T-helper 1 cell (primary cell): ENCODE measurements around the gene CARMIL1.
A peak's percentile ranks its signal among the peaks of the same experiment; 100 is the strongest.
"Not testable (repeated sequence)": the region's sequence is repeated elsewhere in the genome, so short reads cannot be mapped to it uniquely, and the experiment has no call there.

Experiments
- DNase-seq, 5 donors: peaks; one replicate each; pipeline ENCODE4 v3.0.0-alpha.2; 2012 to 2020

Gene CARMIL1

DNA sequence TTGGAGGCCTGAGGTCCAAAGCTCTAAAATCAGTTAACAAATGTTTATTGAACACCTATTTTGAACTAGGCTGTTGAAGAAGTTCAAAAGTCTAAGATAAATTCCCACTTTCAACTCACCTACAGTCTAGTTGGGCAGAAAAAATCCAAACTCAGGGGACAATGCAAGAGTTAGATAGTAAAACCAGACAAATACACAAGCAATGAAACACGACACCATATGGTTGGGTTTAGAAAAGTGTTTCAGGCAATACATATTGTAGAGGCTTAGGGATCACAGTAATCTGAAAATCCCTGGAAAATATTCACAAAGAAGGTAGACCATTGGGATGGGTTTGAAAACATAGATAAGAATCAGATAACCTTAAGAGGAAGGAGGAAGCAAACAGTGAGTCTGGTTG is 1.3 kb upstream of the CARMIL1 start:
- no peak for DNase-seq

DNA sequence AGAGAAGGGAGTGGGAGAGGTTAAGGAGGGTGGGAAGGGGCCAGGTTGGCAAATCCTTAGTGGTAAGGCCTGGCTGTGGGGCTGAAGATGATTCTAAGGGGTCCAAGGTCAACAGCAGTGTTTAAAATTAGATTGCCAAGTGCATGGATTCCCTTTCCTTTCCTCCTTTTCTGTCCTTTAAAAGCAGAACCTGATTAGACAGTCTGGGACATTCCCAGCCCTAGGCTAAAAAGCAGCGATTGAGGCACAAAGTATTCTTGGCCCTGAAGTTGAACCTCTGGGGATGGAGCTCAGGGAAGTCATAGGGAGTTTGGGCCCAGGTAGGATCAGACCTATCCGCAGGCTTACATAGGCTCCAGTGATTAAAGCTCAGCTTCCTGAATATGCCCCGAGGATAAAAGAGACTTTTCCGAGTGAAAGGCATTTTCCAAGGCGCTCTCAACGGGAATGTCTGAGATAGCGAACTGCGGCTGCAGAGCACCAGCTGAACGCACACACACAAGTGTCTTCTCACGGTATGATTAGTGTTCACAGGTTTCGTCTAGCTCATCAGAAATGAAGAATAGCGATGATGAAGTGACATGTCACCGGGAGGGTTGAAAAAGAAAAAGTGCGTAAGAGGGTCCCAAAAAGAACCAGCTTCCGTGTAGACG is 787 bp upstream of the CARMIL1 start:
- no peak for DNase-seq

DNA sequence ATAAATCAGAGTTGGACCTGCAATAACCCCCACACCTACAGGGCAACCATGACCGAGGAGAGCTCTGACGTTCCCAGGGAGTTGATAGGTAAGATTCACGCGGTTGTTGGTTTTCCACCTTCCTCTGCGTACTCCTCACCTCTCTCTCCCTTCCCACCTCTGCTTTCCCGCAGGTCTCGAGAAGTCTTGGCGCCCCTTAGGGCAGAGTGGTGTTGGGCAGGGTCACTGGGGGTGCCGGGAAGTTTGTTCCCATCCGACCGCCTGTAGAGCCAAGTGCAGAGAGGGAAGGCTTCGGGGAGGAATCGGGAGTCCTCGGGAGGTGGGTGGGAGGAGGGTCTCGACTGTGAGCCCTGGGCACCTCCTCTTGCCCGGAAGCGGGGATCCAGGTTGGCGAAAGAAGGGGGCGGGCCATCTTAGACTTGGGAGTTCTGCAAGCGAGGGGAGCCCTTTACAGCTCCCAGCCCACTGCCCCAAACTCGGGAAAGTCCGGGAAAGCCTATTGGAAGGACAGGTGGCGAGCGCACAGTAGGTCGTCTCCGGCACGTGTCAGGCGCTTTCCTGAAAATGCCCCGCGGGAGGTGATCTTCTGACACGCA is 672 bp downstream of the CARMIL1 start:
- DNase-seq, result peak in 1 of 5 donors; percentile 8

DNA sequence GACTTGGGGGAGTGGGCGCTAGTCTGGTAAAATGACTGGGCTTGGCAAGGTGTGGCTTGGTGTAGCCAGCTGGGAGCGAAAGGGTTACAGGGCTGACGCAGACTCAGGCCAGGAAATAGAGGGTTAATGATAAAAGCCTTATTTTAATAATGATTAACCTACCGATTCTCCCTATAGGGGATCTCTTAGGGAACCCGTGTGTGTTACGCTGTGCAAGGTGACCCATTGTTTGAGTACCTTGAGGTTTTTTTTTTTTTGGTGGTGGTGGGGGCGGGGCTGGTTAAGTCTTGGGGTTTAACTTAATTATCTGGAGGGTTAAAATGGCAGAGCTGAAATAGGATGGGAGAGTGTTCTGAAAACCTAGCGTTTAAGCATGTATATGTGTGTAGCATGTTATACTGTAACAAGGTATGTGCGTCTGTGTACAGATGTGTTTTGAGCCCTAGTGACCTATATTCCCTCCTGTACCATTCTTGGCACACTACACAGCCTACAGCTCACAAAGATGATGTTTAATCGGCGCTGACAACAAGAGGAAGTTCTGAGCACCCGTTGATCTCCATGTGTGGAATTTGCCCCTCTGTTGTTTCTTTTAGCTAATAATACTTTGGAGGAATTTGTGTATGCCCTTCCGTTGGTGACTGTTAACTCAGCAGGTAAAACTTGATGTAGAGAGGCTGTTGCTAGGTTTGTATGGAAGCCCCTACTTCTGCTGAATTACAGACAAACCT is 1.3 kb downstream of the CARMIL1 start:
- no peak for DNase-seq

DNA sequence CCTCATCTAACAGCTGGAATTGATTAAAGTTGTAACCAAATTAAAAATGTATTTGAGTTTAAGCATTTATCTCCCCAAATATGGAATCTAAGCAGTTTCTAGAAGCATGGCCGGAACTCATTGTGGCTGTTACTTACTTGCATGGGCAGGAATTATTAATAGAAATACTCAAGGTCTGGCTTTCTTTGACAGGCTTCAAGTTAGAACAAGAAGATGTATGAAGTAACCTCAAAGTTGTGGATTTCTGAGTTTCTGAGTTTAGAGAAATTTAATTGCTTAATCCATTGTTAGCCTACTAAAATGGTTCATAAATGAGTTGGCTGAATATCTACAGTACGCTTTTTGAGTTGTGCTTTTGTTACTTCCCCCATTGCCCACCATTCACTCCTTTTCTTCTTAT is 7.7 kb downstream of the CARMIL1 start:
- no peak for DNase-seq

DNA sequence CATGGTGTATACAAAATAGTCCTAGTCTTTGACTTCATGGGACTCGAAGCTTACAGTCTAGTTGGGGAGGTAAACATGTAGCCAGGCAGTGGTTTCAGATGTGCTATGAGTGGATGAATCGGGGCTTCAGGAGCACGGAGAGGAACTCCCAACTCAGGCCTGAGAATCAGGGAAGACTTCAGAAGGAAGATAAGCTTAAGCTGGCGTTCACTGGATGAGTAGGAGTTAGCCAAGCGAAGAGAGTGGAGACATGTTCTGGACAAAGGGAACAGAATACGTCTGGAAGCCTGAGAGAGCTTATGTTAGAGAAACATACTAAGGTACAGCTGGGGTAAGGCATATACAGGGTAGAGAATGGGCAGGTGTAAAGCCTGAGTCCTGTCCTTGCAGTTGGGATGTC is 8.8 kb downstream of the CARMIL1 start:
- DNase-seq, result no peak

DNA sequence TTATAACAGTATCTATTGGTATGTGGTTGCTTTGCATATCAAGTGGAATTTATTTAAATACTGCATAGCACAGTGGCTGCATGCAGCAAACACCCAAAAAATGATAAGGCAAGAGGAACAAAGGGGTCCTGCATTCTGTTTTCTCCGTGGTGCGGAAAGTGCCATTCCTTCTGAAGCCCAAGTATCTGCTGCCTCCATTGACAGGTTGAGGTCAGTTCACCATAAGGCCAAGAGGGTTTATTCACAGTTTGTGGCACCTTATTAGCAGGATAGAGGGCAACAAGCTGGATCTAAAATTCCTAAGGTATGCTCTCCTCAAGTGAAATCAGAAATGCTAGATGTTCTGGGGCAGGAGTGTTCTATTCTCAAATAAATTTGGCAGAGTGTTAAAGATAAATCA is 9.3 kb downstream of the CARMIL1 start:
- no peak for DNase-seq

DNA sequence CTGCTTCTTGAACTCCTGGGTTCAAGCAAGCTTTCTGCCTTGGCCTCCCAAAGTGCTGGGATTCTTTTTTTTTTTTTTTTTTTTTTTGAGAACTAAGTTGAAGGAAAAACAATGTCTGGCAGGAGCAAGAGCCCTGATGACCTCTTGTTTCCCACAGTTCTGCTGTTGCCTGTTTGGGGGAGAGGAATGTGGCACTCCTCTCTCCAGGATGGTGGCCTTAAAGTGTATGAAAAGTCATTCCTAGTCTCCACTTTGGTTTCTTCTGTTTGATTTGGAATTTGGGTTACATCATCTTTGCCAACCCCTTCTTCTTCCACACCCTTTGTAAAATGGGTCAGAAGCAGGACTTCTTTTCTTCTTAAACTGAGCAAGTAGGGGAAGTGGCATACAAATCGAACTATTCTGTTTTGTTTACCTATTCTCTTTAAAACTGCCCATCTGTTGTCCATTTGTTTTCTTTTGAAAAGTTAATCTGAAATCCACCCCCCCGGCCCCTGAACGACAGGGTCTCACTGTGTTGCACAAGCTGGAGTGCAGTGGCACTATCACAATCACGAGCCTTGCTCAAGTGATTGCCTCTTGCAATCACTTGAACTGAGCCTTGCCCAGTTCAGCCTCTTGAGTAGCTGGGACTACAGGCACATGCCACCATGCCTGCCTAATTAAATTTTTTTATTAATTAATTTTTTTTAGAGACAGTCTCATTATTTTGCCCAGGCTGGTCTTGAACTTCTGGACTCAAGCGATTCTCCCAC is 11.3 kb downstream of the CARMIL1 start:
- DNase-seq, result no peak

DNA sequence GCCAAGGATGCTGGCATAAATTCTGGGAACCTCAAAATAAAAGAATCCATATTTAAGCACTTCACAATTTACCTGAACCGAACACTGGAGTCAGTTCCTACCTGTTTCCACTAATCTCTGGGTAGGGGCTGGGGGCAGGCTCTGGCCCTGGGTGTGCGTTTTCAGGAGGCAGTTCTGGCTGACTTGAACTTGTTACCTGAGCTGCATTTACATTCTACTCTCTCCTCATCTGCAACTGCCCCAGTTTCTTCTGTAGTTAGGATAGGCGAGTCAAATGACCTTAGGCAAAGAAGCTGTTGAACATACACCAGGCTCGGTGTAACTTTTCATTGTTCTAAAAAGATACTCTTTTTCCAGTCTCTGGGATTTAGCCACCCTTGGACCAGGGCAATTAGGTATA is 13.2 kb downstream of the CARMIL1 start:
- no peak for DNase-seq

DNA sequence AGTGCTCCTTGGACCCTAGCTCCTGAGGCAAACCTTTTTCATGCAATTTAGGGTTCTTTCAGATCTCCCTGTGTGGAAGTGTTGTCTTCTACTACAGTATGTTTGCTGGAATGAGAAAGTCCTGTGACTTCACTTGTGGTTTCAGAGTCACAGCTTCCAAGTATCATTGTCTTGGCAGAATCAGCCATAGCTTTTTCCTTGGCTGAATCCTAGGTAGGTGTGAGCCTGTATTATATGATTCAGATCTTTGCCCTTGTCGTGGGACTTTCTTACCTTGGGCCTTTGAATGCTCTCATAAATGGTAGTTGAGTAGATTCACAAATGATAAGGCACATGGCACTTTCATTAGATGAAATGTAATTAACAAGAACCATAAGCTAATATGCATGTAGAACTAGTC is 16.5 kb downstream of the CARMIL1 start:
- no peak for DNase-seq

DNA sequence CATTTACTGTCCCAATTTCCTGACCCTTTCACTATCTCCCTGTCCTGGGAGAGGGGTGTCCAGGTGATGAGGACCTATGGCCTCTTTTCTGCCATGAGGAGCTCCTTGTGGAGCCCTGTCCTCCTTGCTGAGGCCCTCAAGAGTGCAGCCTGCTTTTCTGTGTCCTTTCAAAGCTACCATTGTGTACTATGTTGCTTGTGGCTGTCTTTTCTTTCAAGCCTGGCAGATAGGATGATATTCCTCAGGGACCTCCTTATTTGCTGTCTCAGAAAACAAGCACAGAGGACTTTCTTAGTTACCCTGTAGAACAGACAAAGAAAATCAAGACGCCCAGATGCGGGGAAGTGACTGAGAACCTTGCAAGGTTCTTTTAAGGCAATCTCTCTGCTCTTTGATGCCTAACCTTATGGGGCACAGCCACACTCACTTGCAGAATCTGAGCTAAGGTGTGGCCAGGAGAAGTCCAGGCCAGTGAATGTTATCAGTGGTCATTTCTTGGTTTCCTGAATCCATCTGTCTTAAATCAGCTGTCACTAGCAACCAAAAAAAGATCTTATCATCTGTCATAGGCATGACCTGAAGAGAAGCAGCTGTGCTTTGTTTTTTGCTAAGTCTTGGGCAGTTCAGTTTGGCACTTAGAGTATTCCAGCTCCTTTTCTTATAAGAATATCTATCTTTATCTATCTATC is 17.2 kb downstream of the CARMIL1 start:
- DNase-seq, result no peak

DNA sequence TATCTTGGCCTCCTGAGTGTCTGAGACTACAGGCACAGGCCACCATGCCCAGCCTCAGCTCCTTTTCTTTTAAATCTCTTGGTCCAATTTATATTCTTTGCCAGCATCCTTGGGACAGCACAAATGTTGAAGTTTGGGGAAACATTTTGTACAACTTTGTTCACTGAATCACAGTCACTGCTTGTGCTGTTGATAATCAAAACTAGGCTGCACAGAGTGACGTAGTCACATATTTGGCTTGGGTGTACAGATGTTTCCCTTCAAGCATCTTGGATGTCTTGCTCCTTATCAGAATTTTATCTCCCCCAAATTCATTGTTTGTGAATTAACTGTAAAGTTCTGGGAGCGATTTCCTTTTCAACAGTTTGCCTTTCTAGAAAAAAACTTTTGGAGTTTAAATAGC is 17.9 kb downstream of the CARMIL1 start:
- no peak for DNase-seq

DNA sequence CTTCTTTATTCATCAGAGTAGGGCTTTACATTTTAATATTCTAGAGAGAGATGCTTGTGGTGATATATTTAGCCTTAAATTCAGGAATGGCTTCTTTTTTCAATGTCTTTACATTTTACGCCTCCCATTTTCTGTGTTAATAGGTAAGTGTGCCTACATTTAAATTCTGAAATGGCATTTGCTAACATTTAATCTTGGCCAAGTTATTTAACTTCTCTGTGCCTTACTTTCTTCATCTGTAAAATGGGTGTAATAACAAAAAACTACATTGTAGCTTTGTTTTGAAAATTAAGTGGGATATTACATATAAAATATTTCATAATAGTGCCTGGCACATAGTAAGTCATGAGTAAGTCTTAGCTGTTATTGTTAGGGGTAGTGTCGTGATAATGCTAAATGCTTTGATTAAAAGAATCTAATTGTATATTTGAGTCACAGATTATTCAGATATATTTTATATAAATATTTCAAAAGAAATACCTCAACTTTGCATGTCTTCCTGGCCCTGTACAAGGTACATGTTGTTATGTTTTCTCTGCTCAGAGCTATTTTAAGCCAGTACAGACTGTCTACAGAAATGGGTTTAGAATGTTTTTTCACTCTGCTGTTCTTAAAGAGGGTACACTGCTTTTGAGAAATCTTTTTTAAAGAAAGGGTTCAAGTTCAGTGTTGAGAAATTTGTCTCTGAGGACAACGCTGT is 18.8 kb downstream of the CARMIL1 start:
- DNase-seq, result no peak

DNA sequence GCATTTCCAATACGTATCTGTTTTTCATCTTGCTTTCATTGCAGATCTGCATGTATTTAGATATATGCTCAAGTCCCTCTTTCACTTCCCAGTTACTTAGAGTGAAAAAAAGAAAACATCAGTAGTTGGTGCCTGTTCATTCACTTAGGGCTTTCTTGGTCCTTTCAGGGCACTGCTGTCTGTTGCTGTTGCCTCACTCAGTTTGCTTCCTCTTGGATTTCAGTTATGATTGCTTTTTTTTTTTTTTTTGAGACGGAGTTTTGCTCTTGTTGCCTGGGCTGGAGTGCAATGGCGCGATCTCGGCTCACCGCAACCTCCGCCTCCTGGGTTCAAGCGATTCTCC is 19.3 kb downstream of the CARMIL1 start:
- DNase-seq, result not testable (repeated sequence)

DNA sequence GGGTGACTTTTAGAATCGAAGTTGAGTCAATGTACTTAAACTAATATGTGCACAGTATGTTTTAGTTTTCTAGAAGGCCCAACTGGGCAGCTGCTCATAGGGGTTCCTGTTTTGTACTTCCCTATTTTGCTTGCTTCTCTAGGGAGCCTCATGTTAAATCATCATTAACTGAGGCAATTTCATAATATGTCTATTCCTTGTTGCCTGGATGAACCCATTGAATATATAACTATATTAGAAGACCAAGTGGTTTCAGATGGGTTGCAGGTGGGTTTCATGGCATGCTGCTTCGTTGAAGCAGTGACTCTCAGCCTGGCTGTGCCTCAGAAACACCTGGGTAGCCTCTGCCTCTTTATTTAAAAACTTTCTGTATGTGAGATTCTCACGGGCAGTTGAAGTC is 22.2 kb downstream of the CARMIL1 start:
- no peak for DNase-seq

DNA sequence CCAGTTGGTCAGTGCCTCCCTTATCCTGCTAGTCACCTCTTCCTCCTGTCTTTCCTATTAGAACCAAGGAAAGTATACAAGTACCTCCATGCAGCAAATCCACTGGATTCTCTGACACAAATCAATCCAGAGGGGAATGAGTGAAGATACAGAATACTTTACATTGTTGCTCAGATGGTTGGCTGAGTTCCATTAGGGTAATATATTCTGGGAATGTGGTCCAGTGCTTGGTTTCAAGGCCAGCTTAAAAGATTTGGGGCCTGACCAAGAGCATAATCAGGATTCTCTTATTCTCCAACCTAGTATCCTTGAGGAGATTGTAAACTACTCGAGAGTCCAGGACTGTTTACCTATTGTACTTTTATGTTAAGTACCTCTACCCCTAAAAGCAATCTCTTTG is 23.0 kb downstream of the CARMIL1 start:
- DNase-seq, result no peak

DNA sequence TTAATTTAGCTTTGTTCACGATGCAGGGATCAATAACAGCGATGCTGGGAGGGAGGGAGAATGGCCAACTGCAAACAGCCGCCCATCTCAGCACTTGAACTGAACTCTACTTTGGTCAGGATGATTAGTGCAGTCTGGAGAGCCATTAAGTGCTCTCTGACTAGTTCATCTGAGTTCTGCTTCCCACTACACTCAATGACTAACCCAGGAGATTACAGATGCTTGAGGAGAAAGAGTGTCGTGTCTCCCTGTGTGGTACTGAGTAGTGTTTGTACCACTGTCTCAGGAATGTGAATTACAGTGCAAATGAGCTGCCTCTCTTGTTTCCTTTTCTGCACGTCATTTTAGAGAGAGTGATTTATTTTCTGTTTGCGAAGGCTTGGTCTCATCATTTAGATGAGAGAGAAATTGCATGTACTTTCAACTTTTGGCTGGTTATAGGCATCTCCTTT is 23.5 kb downstream of the CARMIL1 start:
- DNase-seq, result no peak

DNA sequence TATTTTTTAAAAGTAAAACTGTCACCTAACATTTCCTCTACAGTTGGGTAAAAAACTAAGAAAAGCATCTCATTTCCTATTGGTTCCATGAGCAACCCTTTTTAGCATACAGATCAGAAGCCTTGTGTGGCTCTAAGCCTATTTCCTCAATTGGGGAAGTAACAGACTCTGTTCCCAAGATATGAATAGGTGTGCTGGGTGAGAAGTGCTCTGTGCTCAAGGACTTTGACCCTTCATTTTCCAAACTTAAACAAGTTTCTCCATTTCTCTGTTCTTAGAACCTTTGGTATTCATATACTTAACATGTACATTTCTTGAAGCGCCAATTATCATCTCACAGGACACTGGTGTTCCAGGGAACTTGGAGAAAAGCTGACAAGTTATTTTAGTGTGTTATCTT is 24.1 kb downstream of the CARMIL1 start:
- no peak for DNase-seq

DNA sequence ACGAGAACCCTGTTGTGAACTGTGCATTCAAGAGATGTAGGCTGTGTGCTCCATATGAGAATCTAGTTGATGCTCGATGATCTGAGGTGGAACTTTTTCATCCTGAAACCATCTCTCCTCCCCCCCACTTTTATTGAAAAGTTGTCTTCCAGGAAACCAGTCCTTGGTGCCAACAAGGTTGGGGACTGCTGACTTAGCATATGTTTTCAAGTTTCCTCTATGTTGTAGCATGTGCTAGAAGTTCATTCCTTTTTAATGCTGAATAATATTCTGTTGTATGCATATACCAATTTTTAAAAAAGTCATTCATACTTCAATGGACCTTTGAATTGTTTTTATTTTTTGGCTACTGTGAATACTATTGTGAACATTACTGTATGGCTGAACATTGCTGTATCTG is 27.2 kb downstream of the CARMIL1 start:
- no peak for DNase-seq

DNA sequence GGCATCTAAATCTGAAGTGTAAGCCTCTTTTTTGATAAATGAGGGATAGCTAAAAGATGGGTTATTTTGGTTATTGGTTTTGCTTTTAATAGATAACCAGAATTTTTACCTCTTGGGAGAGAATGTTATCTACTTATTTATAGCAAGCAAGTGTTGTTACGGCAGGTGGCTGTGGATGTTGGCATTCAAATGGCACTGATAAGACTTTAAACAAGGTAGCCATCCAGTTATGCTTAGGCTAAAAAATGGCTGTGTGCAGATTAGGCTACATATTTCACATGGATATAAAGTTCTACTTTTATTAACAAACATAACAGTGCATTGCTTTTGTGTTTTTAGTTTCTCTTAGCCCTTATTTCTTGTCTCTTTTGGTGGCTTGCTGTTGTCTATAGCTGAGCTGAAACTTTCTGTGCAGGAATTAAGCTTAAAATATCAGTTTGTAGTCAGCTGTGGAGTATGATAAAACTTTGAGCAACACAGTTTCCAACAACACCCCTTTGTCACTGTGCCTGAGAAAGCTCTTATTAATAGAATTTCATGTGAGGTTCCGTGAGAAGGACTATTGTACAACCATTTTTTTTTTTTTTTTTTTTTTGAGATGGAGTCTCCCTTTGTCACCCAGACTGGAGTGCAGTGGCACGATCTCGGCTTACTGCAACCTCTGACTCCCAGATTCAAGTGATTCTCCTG is 28.8 kb downstream of the CARMIL1 start:
- no peak for DNase-seq

DNA sequence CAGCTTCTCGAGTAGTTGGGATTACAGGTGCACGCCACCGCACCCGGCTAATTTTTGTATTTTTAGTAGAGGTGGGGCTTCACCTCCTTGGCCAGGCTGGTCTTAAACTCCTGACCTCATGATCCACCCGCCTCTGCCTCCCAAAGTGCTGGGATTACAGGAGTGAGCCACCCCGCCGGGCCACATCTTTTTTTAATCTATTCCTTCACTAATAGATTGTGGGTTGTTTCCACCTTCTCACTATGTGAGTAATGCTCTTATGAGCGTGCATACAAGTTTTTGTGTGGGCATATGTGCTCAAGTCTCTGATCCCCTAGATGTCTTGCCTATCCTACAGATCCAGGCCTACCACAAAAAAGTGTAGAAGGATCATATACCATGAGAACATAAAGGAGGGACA is 30.7 kb downstream of the CARMIL1 start:
- no peak for DNase-seq

DNA sequence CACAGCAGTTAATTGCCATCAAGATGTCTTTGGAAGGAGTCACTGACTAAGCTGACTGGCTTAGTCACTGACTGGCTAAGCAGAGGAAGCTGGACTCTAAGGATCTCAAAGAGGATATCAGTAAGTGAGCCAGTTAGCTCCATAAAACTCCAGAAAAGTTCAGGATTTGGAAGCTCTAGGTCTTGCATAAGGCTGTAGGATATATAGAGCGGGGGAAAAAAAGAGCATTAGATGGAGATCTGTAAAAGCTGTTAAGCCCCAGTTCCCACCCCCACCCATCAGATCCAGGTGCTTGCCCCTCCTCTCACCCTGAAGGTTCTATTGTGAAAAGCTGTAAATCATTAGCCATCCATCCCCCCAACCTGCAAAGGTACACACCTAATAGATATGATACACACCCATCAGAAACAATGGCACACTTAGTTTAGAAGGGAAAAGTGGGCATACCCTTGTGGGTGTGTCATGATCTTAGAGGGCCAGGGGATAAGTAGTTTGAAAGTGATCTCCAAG is 32.2 kb downstream of the CARMIL1 start:
- no peak for DNase-seq
